GM18873 (cell line): ENCODE data around the gene ANKRD35.
A peak's percentile ranks its signal among the peaks of the same experiment; 100 is the strongest.

Source experiments
- ATAC-seq: cut with Tn5 transposase; IDR thresholded peaks from one replicate; pipeline ENCODE4 v1.9.1; 2021; ENCODE audit warnings: mild to moderate bottlenecking, moderate library complexity, moderate number of reproducible peaks; ENCODE audit not compliant: unreplicated experiment, low FRiP score

ANKRD35 gene

GRCh38 chr1:145895471-145895870, 9.8 kb upstream of the ANKRD35 start:
- ATAC-seq: no peak

GRCh38 chr1:145893306-145894055, 7.8 kb upstream of the ANKRD35 start:
- no peak for ATAC-seq

GRCh38 chr1:145892486-145893087, 6.9 kb upstream of the ANKRD35 start:
- no peak for ATAC-seq

- ATAC-seq: no peak
Measured at GRCh38 chr1:145891587-145892485, 6.2 kb upstream of the ANKRD35 start.

GRCh38 chr1:145891143-145891542, 5.5 kb upstream of the ANKRD35 start:
- no peak for ATAC-seq

- ATAC-seq: no peak
Measured at GRCh38 chr1:145889722-145890121, 4.1 kb upstream of the ANKRD35 start.

- no peak for ATAC-seq
Measured at GRCh38 chr1:145887631-145888030, 2.0 kb upstream of the ANKRD35 start.

GRCh38 chr1:145886816-145887215, 1.1 kb upstream of the ANKRD35 start:
- no peak for ATAC-seq

GRCh38 chr1:145886390-145886789, 724 bp upstream of the ANKRD35 start:
- no peak for ATAC-seq

GRCh38 chr1:145884675-145885074, 991 bp downstream of the ANKRD35 start:
- no peak for ATAC-seq

- ATAC-seq: no peak
Measured at GRCh38 chr1:145879775-145880174, 5.9 kb downstream of the ANKRD35 start.

GRCh38 chr1:145878724-145879123, 6.9 kb downstream of the ANKRD35 start:
- ATAC-seq: no peak

GRCh38 chr1:145877923-145878486, 7.7 kb downstream of the ANKRD35 start:
- ATAC-seq: no peak

GRCh38 chr1:145874646-145875045, 11.0 kb downstream of the ANKRD35 start:
- ATAC-seq: no peak

- no peak for ATAC-seq
Measured at GRCh38 chr1:145871994-145872924, 13.4 kb downstream of the ANKRD35 start.

GRCh38 chr1:145868232-145868631, 17.4 kb downstream of the ANKRD35 start:
- no peak for ATAC-seq

GRCh38 chr1:145863282-145864018, 22.2 kb downstream of the ANKRD35 start:
- ATAC-seq: no peak

- ATAC-seq: peak; percentile 45
Measured at GRCh38 chr1:145859491-145860023, 26.1 kb downstream of the ANKRD35 start.
